NCI-H82 treated with DMSO at 0.1 percent for 48 hours (cell line): ENCODE data around the gene TNPO2.

Experiments
- DNase-seq: peaks from one replicate; lab custom pipeline; 2025; ENCODE audit not compliant: unreplicated experiment; lab: John Stamatoyannopoulos, UW

TNPO2 gene

DNA sequence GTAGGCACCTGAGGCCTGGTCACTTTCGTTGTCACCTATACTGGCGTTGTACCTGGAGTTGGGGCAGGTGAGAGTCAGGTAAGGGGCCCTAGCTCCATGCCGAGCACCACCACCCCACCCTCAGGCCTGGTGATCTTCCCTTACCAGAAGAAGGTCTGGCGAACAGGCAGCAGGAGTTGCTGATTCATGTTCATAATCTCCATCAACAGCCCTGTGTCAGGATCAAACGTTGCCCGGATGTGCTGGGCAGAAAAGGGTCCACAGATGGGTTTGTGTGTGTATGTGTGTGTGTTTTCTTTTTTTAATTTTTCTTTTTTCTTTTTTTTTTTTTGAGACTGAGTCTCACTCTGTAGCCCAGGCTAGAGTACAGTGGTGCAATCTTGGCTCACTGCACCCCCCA lies 71.5 kb downstream of the TNPO2 start:
- no peak for DNase-seq

GRCh38 chr19:12649941-12650340 lies 73.8 kb downstream of the TNPO2 start:
- no peak for DNase-seq
